GM23338 (cell line): ENCODE results near the gene NRSN2. TPM values are rescaled to one million over a fixed set of nuclear protein-coding genes. Genes with fewer than 3 reads are reported as not detected.

Source experiments
- ATAC-seq: fragments of 200-7000 bp; cut with Tn5 transposase; 3 replicates; pipeline ENCODE4 v1.9.1; 2020
- DNase-seq: peaks from one replicate; pipeline ENCODE4 v3.0.0-alpha.2; 2015; ENCODE audit warnings: low spot score
- H2AFZ ChIP-seq: fragments of 200-600 bp; sonication (generic); 2 replicates; pipeline ENCODE4 v1.8.0; 2016; ENCODE audit warnings: antibody characterized with exemption, mild to moderate bottlenecking, moderate library complexity
- H3F3A ChIP-seq: fragments of 200-600 bp; sonication (generic); replicated peaks from 2 replicates; pipeline ENCODE4 v1.8.0; 2017; ENCODE audit warnings: antibody characterized with exemption, mixed run types, low read depth
- H3K27ac ChIP-seq: fragments of 200-600 bp; sonication (generic); 2 replicates; pipeline ENCODE4 v1.6.1; 2016; ENCODE audit warnings: low read depth
- H3K27me3 ChIP-seq: fragments of 200-600 bp; sonication (generic); 2 replicates; pipeline ENCODE4 v1.8.0; 2016; ENCODE audit warnings: mild to moderate bottlenecking, mixed run types, moderate library complexity; ENCODE audit not compliant: insufficient read depth
- H3K36me3 ChIP-seq: fragments of 200-600 bp; sonication (generic); 2 replicates; pipeline ENCODE4 v1.8.0; 2016; ENCODE audit warnings: mild to moderate bottlenecking; ENCODE audit not compliant: insufficient read depth
- H3K4me1 ChIP-seq: fragments of 200-600 bp; sonication (generic); 2 replicates; pipeline ENCODE4 v1.8.0; 2016; ENCODE audit warnings: mild to moderate bottlenecking, moderate library complexity; ENCODE audit not compliant: insufficient read depth
- H3K4me2 ChIP-seq: fragments of 200-600 bp; sonication (generic); 2 replicates; pipeline ENCODE4 v1.7.1; 2017; ENCODE audit warnings: mixed run types
- H3K4me3 ChIP-seq: fragments of 200-600 bp; sonication (generic); 2 replicates; pipeline ENCODE4 v1.6.1; 2016; ENCODE audit warnings: mixed run types
- H3K79me2 ChIP-seq: fragments of 200-600 bp; sonication (generic); replicated peaks from 2 replicates; pipeline ENCODE4 v1.8.0; 2017; ENCODE audit warnings: mild to moderate bottlenecking; ENCODE audit not compliant: insufficient read depth
- H3K9me2 ChIP-seq: fragments of 200-600 bp; sonication (generic); 2 replicates; pipeline ENCODE4 v1.8.0; 2017; ENCODE audit not compliant: insufficient read depth
- H4K20me1 ChIP-seq: fragments of 200-600 bp; sonication (generic); replicated peaks from 2 replicates; pipeline ENCODE4 v1.8.0; 2017; ENCODE audit warnings: mild to moderate bottlenecking; ENCODE audit not compliant: insufficient read depth
- H3K27ac Mint-ChIP-seq: 2 replicates; pipeline ENCODE4 v1.8.0; 2020; ENCODE audit warnings: inconsistent platforms, mild to moderate bottlenecking, moderate library complexity, mixed read lengths
- H3K27me3 Mint-ChIP-seq: 3 replicates; pipeline ENCODE4 v1.8.0; 2022; ENCODE audit warnings: low read depth, mild to moderate bottlenecking, moderate library complexity, mixed read lengths, inconsistent platforms; ENCODE audit not compliant: insufficient read depth, poor library complexity
- H3K36me3 Mint-ChIP-seq: 3 replicates; pipeline ENCODE4 v1.8.0; 2021; ENCODE audit warnings: low read depth, mild to moderate bottlenecking, inconsistent platforms, moderate library complexity, mixed read lengths
- H3K4me1 Mint-ChIP-seq: 3 replicates; pipeline ENCODE4 v1.8.0; 2020; ENCODE audit warnings: mild to moderate bottlenecking, inconsistent platforms, mixed read lengths
- H3K4me3 Mint-ChIP-seq: 3 replicates; pipeline ENCODE4 v1.8.0; 2021; ENCODE audit warnings: moderate library complexity, mild to moderate bottlenecking, inconsistent platforms, mixed read lengths
- H3K9me3 Mint-ChIP-seq: 3 replicates; pipeline ENCODE4 v1.8.0; 2020; ENCODE audit warnings: moderate library complexity, mild to moderate bottlenecking, inconsistent platforms, mixed read lengths
- CREB1 ChIP-seq: fragments of 250-450 bp; sonication (Bioruptor Pico); IDR thresholded peaks from 2 replicates; pipeline ENCODE4 v1.5.0; 2020; ENCODE audit warnings: low read depth, mild to moderate bottlenecking, moderate library complexity
- EZH2 ChIP-seq: fragments of 200-600 bp; sonication (generic); IDR thresholded peaks from one replicate; pipeline ENCODE4 v1.8.0; 2017; ENCODE audit warnings: antibody characterized with exemption, mild to moderate bottlenecking, low read depth; ENCODE audit not compliant: unreplicated experiment
- EZH2phosphoT487 ChIP-seq: fragments of 200-600 bp; sonication (generic); IDR thresholded peaks from one replicate; pipeline ENCODE4 v1.8.1; 2018; ENCODE audit warnings: antibody characterized with exemption; ENCODE audit not compliant: unreplicated experiment
- JUNB ChIP-seq: IDR thresholded peaks from one replicate; pipeline ENCODE4 v1.6.1; 2016; ENCODE audit warnings: antibody characterized with exemption; ENCODE audit not compliant: unreplicated experiment
- NANOG ChIP-seq: IDR thresholded peaks from 2 replicates; pipeline ENCODE4 v1.6.1; 2016; ENCODE audit warnings: antibody characterized with exemption, borderline replicate concordance
- POLR2AphosphoS5 ChIP-seq: IDR thresholded peaks from 2 replicates; pipeline ENCODE4 v1.6.1; 2016; ENCODE audit warnings: antibody characterized with exemption, low read depth
- ZNF114 ChIP-seq: fragments of 250-450 bp; sonication (Bioruptor Pico); IDR thresholded peaks from 2 replicates; pipeline ENCODE4 v1.5.0; 2020; ENCODE audit warnings: mild to moderate bottlenecking, moderate library complexity
- ZNF331 ChIP-seq: fragments of 250-450 bp; sonication (Bioruptor Pico); IDR thresholded peaks from 2 replicates; pipeline ENCODE4 v1.5.0; 2020; ENCODE audit warnings: low read depth, mild to moderate bottlenecking, moderate library complexity
- polyA plus RNA-seq: library from polyadenylated mRNA; unstranded; fragments of >200 nt; fragmentation: Nextera tagmentation; extraction: Ambion mirVana; gene quantifications from 2 replicates; pipeline ENCODE4 v1.2.1, GENCODE V29; 2016
- total RNA-seq: library from RNA; depleted of rRNA; stranded (reverse); fragments of >200 nt; shearing (Covaris generic); gene quantifications from 2 replicates; pipeline ENCODE4 v1.2.3, GENCODE V29; 2014
- TF ChIP-seq, protein P1 (sequence below): fragments of 250-450 bp; sonication (Bioruptor Pico); IDR thresholded peaks from 2 replicates; pipeline ENCODE4 v1.5.0; 2020; ENCODE audit warnings: mild to moderate bottlenecking, moderate library complexity
- TF ChIP-seq, protein P2 (sequence below): IDR thresholded peaks from 2 replicates; pipeline ENCODE4 v1.6.1; 2016; ENCODE audit warnings: antibody characterized with exemption

Gene NRSN2
- total and polyA plus RNA-seq, 2 experiments from 2014 or later: 14.4 to 17.9 TPM

DNA sequence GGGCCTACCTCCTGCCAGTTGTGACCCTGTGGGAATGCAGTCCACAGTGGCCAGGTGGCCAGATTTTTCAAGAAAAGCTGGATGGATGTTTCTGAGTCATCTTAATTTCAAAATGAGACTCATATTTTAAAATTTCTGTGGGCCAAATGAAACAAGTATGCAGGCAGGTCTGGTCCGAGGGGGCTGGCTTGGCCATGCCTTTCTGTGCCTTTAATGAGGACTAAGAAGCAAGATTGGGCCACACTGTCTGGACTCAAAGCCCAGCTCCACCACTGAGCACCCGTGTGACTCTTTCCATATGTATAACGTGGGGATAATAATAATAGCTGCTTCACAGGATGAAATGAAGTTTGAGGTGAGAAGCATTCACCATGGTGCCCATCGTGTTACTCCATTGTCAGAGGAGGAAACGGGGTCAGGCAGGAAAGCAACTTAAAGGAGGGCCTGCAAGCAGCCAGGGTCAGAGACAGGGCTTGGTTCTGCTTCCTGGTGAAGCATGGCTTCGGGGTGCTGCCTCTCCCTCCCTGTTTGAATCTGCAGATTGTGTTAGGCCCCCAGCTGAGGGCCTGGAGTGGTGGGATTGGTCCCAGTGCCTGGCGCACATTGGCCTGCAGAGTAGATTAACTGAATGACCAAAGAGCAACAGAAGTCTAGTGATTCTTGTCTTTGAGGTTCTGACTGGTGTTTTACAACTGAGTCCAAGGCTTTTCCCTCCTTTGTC is 17.8 kb upstream of the NRSN2 start:
- peak overlapping the region; percentile 90 for H3K4me3 Mint-ChIP-seq
- no peaks in the 10 kb centered on the region for H3K27me3 ChIP-seq
- no peak overlapping the region for H3K27ac Mint-ChIP-seq
- peaks cover 30% of the 10 kb centered on the region for H3K4me1 Mint-ChIP-seq
- peak overlapping the region; percentile 100 for H3K4me2 ChIP-seq
- DNase-seq: no peak
- no peaks in the 10 kb centered on the region for H3K36me3 ChIP-seq
- H3F3A ChIP-seq: peaks cover 16% of the 10 kb centered on the region
- H3K79me2 ChIP-seq: peaks cover 37% of the 10 kb centered on the region
- peaks cover 31% of the 10 kb centered on the region for H3K4me1 ChIP-seq
- TF ChIP-seq JUNB (no peak), CREB1 (no peak), ZNF331 (no peak), EZH2phosphoT487 (no peak), NANOG (no peak), EZH2 (no peak), POLR2AphosphoS5 (no peak), ZNF114 (CRISPR knock-in tag) (no peak)
- TF ChIP-seq, protein P1, sequence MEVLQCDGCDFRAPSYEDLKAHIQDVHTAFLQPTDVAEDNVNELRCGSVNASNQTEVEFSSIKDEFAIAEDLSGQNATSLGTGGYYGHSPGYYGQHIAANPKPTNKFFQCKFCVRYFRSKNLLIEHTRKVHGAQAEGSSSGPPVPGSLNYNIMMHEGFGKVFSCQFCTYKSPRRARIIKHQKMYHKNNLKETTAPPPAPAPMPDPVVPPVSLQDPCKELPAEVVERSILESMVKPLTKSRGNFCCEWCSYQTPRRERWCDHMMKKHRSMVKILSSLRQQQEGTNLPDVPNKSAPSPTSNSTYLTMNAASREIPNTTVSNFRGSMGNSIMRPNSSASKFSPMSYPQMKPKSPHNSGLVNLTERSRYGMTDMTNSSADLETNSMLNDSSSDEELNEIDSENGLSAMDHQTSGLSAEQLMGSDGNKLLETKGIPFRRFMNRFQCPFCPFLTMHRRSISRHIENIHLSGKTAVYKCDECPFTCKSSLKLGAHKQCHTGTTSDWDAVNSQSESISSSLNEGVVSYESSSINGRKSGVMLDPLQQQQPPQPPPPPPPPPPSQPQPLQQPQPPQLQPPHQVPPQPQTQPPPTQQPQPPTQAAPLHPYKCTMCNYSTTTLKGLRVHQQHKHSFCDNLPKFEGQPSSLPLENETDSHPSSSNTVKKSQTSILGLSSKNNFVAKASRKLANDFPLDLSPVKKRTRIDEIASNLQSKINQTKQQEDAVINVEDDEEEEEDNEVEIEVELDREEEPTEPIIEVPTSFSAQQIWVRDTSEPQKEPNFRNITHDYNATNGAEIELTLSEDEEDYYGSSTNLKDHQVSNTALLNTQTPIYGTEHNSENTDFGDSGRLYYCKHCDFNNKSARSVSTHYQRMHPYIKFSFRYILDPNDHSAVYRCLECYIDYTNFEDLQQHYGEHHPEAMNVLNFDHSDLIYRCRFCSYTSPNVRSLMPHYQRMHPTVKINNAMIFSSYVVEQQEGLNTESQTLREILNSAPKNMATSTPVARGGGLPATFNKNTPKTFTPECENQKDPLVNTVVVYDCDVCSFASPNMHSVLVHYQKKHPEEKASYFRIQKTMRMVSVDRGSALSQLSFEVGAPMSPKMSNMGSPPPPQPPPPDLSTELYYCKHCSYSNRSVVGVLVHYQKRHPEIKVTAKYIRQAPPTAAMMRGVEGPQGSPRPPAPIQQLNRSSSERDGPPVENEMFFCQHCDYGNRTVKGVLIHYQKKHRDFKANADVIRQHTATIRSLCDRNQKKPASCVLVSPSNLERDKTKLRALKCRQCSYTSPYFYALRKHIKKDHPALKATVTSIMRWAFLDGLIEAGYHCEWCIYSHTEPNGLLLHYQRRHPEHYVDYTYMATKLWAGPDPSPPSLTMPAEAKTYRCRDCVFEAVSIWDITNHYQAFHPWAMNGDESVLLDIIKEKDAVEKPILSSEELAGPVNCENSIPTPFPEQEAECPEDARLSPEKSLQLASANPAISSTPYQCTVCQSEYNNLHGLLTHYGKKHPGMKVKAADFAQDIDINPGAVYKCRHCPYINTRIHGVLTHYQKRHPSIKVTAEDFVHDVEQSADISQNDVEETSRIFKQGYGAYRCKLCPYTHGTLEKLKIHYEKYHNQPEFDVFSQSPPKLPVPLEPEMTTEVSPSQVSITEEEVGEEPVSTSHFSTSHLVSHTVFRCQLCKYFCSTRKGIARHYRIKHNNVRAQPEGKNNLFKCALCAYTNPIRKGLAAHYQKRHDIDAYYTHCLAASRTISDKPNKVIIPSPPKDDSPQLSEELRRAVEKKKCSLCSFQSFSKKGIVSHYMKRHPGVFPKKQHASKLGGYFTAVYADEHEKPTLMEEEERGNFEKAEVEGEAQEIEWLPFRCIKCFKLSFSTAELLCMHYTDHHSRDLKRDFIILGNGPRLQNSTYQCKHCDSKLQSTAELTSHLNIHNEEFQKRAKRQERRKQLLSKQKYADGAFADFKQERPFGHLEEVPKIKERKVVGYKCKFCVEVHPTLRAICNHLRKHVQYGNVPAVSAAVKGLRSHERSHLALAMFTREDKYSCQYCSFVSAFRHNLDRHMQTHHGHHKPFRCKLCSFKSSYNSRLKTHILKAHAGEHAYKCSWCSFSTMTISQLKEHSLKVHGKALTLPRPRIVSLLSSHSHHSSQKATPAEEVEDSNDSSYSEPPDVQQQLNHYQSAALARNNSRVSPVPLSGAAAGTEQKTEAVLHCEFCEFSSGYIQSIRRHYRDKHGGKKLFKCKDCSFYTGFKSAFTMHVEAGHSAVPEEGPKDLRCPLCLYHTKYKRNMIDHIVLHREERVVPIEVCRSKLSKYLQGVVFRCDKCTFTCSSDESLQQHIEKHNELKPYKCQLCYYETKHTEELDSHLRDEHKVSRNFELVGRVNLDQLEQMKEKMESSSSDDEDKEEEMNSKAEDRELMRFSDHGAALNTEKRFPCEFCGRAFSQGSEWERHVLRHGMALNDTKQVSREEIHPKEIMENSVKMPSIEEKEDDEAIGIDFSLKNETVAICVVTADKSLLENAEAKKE (CRISPR knock-in tag): no peak
- TF ChIP-seq, protein P2, sequence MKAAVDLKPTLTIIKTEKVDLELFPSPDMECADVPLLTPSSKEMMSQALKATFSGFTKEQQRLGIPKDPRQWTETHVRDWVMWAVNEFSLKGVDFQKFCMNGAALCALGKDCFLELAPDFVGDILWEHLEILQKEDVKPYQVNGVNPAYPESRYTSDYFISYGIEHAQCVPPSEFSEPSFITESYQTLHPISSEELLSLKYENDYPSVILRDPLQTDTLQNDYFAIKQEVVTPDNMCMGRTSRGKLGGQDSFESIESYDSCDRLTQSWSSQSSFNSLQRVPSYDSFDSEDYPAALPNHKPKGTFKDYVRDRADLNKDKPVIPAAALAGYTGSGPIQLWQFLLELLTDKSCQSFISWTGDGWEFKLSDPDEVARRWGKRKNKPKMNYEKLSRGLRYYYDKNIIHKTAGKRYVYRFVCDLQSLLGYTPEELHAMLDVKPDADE: no peak
- peaks cover 31% of the 10 kb centered on the region for H4K20me1 ChIP-seq
- ATAC-seq: no peak
- peaks cover 32% of the 10 kb centered on the region for H3K36me3 Mint-ChIP-seq
- no peaks in the 10 kb centered on the region for H3K9me2 ChIP-seq
- H3K9me3 Mint-ChIP-seq: no peaks in the 10 kb centered on the region
- no peak overlapping the region for H2AFZ ChIP-seq
- peak overlapping the region; percentile 91; the same call in 1 of the 2 replicates for H3K4me3 ChIP-seq
- no peak overlapping the region for H3K27ac ChIP-seq
- peaks cover 5% of the 10 kb centered on the region for H3K27me3 Mint-ChIP-seq
